ENCODE data around the gene SAYSD1.

SAYSD1 gene

GRCh38 chr6:39077882-39078594, 36.9 kb downstream of the SAYSD1 start:
- no peak for DNase-seq

- DNase-seq = peak; percentile 2
Measured at GRCh38 chr6:39076623-39077535, 38.1 kb downstream of the SAYSD1 start.

GRCh38 chr6:39075807-39076622, 39.0 kb downstream of the SAYSD1 start:
- DNase-seq = peak; percentile 2

- DNase-seq = peak; percentile 1
Measured at GRCh38 chr6:39075010-39075686, 39.8 kb downstream of the SAYSD1 start.

GRCh38 chr6:39074486-39074885, 40.5 kb downstream of the SAYSD1 start:
- DNase-seq = no peak

GRCh38 chr6:39073471-39074355, 41.3 kb downstream of the SAYSD1 start:
- DNase-seq = no peak

GRCh38 chr6:39072830-39073229, 42.2 kb downstream of the SAYSD1 start:
- no peak for DNase-seq

- no peak for DNase-seq
Measured at GRCh38 chr6:39068391-39068790, 46.6 kb downstream of the SAYSD1 start.

GRCh38 chr6:39065561-39065960, 49.4 kb downstream of the SAYSD1 start:
- no peak for DNase-seq

- no peak for DNase-seq
Measured at GRCh38 chr6:39063526-39063925, 51.5 kb downstream of the SAYSD1 start.

GRCh38 chr6:39062014-39062740, 52.8 kb downstream of the SAYSD1 start:
- no peak for DNase-seq

- DNase-seq = no peak
Measured at GRCh38 chr6:39061588-39061987, 53.4 kb downstream of the SAYSD1 start.

- no peak for DNase-seq
Measured at GRCh38 chr6:39061182-39061581, 53.8 kb downstream of the SAYSD1 start.

- no peak for DNase-seq
Measured at GRCh38 chr6:39060467-39061160, 54.4 kb downstream of the SAYSD1 start.

- no peak for DNase-seq
Measured at GRCh38 chr6:39059496-39060310, 55.3 kb downstream of the SAYSD1 start.

- no peak for DNase-seq
Measured at GRCh38 chr6:39058471-39059147, 56.4 kb downstream of the SAYSD1 start.

- no peak for DNase-seq
Measured at GRCh38 chr6:39057251-39058155, 57.5 kb downstream of the SAYSD1 start.

- no peak for DNase-seq
Measured at GRCh38 chr6:39056681-39057080, 58.3 kb downstream of the SAYSD1 start.
